ENCODE data around the gene ZPBP. TPM values are rescaled to one million over a fixed set of nuclear protein-coding genes. Genes with fewer than 3 reads are reported as not detected.

ZPBP gene
- total RNA-seq, result not detected

- Histone ChIP-seq H3K27ac (no peak within 1 kb of the TSS), H3K4me1 (peaks cover 0 to 9% (median 2%) of the 10 kb centered on the region in 4 donors), H3K9me3 (peaks cover 0 to 5% (median 0%) of the 10 kb centered on the region in 4 donors), H3K4me3 (peak within 1 kb of the TSS; percentile 3 to 54 (median 35)), H3K27me3 (no peaks in the 10 kb centered on the region), H3K36me3 (no peaks in the 10 kb centered on the region)
- TF ChIP-seq POLR2A (IDR thresholded peaks at IDR 0.05) (no peak), EP300 (IDR thresholded peaks at IDR 0.05) (no peak), CTCF (IDR thresholded peaks at IDR 0.05) (peak; percentile 53 to 68 (median 61))
- WGBS, 2 donors, result 14 to 32% methylated on average over 27 to 46 of the region's 53 CpGs
- peak in 1 of 2 donors; percentile 21 for DNase-seq (ENCODE audit: low spot score in 2 of 2)
These were observed at the start of gene ZPBP for GRCh38 chr7:50092579-50093491. Gene ZPBP (minus strand): TSS chr7:50093246. CDS start chr7:50093194, 52 bp downstream.

GRCh38 chr7:50142425-50143017, 49.5 kb upstream of the ZPBP start:
- Histone ChIP-seq H3K4me3 (no peak overlapping the region), H3K4me1 (no peaks in the 10 kb centered on the region), H3K36me3 (no peaks in the 10 kb centered on the region), H3K9me3 (no peaks in the 10 kb centered on the region), H3K27ac (no peak overlapping the region), H3K27me3 (no peaks in the 10 kb centered on the region)
- no peak for DNase-seq (ENCODE audit: low spot score in 2 of 2)
- TF ChIP-seq POLR2A (IDR thresholded peaks at IDR 0.05), result no peak
- peak; percentile 36 to 73 (median 52) for TF ChIP-seq CTCF (IDR thresholded peaks at IDR 0.05)
- WGBS, 2 donors, result 27 to 28% methylated on average over 5 of the region's 5 CpGs

GRCh38 chr7:50141854-50142253, 48.8 kb upstream of the ZPBP start:
- Histone ChIP-seq H3K4me3 (no peak overlapping the region), H3K4me1 (no peaks in the 10 kb centered on the region), H3K36me3 (no peaks in the 10 kb centered on the region), H3K27me3 (no peaks in the 10 kb centered on the region), H3K27ac (no peak overlapping the region), H3K9me3 (no peaks in the 10 kb centered on the region)
- TF ChIP-seq EP300 (IDR thresholded peaks at IDR 0.05) (no peak), CTCF (IDR thresholded peaks at IDR 0.05) (no peak), POLR2A (IDR thresholded peaks at IDR 0.05) (no peak)
- no peak for DNase-seq (ENCODE audit: low spot score in 2 of 2)
- 78 to 79% methylated on average over 12 of the region's 12 CpGs for WGBS, 2 donors

- DNase-seq (ENCODE audit: low spot score in 2 of 2), result no peak
- Histone ChIP-seq H3K9me3 (no peaks in the 10 kb centered on the region), H3K27ac (no peak overlapping the region), H3K4me3 (no peak overlapping the region), H3K27me3 (no peaks in the 10 kb centered on the region), H3K4me1 (no peaks in the 10 kb centered on the region), H3K36me3 (no peaks in the 10 kb centered on the region)
- 50 to 60% methylated on average over 5 of the region's 5 CpGs for WGBS, 2 donors
- no peak for TF ChIP-seq EP300 (IDR thresholded peaks at IDR 0.05)
- TF ChIP-seq POLR2A (IDR thresholded peaks at IDR 0.05), result no peak
- no peak for TF ChIP-seq CTCF (IDR thresholded peaks at IDR 0.05)
These were observed 48.1 kb upstream of the ZPBP start for GRCh38 chr7:50141131-50141530.

GRCh38 chr7:50140688-50141087, 47.6 kb upstream of the ZPBP start:
- H3K4me1 ChIP-seq, result no peaks in the 10 kb centered on the region
- H3K4me3 ChIP-seq, result no peak overlapping the region
- no peak for TF ChIP-seq EP300 (IDR thresholded peaks at IDR 0.05)
- TF ChIP-seq POLR2A (IDR thresholded peaks at IDR 0.05), result no peak
- no peak for TF ChIP-seq CTCF (IDR thresholded peaks at IDR 0.05)
- H3K36me3 ChIP-seq, result no peaks in the 10 kb centered on the region
- H3K27ac ChIP-seq, result no peak overlapping the region
- H3K27me3 ChIP-seq, result no peaks in the 10 kb centered on the region
- WGBS, 2 donors, result 67% methylated on average over 5 of the region's 5 CpGs
- DNase-seq (ENCODE audit: low spot score in 2 of 2), result no peak
- no peaks in the 10 kb centered on the region for H3K9me3 ChIP-seq
